ENCODE data around the gene RHOBTB3. TPM values are rescaled to one million over a fixed set of nuclear protein-coding genes. Genes with fewer than 3 reads are reported as not detected.
"Not testable (repeated sequence)": the region's sequence is repeated elsewhere in the genome, so short reads cannot be mapped to it uniquely, and the experiment has no call there.

RHOBTB3 gene
- total RNA-seq, 1 donor from 2014 or later, result 90.0 TPM

- intact Hi-C loops (cut with micrococcal nuclease), result no loop called here
- no peak for ATAC-seq
- no peak for DNase-seq
Observed at GRCh38 chr5:95824747-95825146, 93.6 kb downstream of the RHOBTB3 start.

- no peak for DNase-seq
- intact Hi-C loops (cut with micrococcal nuclease), result no loop called here
- no peak for ATAC-seq
Observed at GRCh38 chr5:95825495-95825894, 94.4 kb downstream of the RHOBTB3 start.

- intact Hi-C loops (cut with micrococcal nuclease), result no loop called here
- no peak for ATAC-seq
Observed at GRCh38 chr5:95826949-95827891, 96.1 kb downstream of the RHOBTB3 start.

GRCh38 chr5:95827892-95828246 lies 96.7 kb downstream of the RHOBTB3 start:
- intact Hi-C loops (cut with micrococcal nuclease), result no loop called here
- DNase-seq, result no peak
- ATAC-seq, result no peak

More at GRCh38 chr5:95826949-95827891, 96.1 kb downstream of the RHOBTB3 start:
- DNase-seq, result no peak

- DNase-seq, result no peak
- intact Hi-C loops (cut with micrococcal nuclease), result no loop called here
- ATAC-seq, result no peak
Observed at GRCh38 chr5:95830226-95830625, 99.1 kb downstream of the RHOBTB3 start.

- ATAC-seq, result no peak
- no peak for DNase-seq
- intact Hi-C loops (cut with micrococcal nuclease), result no loop called here
Observed at GRCh38 chr5:95832664-95833063, 101.5 kb downstream of the RHOBTB3 start.

- intact Hi-C loops (cut with micrococcal nuclease), result no loop called here
- DNase-seq, result no peak
- peak; percentile 18 for ATAC-seq
Observed at GRCh38 chr5:95835682-95836385, 104.7 kb downstream of the RHOBTB3 start.

GRCh38 chr5:95836544-95836943 lies 105.4 kb downstream of the RHOBTB3 start:
- intact Hi-C loops (cut with micrococcal nuclease), result no loop called here
- no peak for DNase-seq
- no peak for ATAC-seq

GRCh38 chr5:95836971-95837370 lies 105.8 kb downstream of the RHOBTB3 start:
- intact Hi-C loops (cut with micrococcal nuclease); DNase-seq; ATAC-seq: not testable (repeated sequence)

GRCh38 chr5:95837492-95837891 lies 106.4 kb downstream of the RHOBTB3 start:
- intact Hi-C loops (cut with micrococcal nuclease), result no loop called here
- ATAC-seq, result no peak

GRCh38 chr5:95838001-95838520 lies 106.9 kb downstream of the RHOBTB3 start:
- ATAC-seq, result no peak
- intact Hi-C loops (cut with micrococcal nuclease), result no loop called here
- DNase-seq, result no peak

More at GRCh38 chr5:95837492-95837891, 106.4 kb downstream of the RHOBTB3 start:
- DNase-seq, result no peak

- intact Hi-C loops (cut with micrococcal nuclease), result no loop called here
- DNase-seq (no peak), ATAC-seq (no peak)
Observed at GRCh38 chr5:95838556-95838955, 107.4 kb downstream of the RHOBTB3 start.

- intact Hi-C loops (cut with micrococcal nuclease), result loop anchor here (10.0 kb wide), 1 partner anchor 175 kb away; no protein-coding TSS in a partner anchor
- no peak for DNase-seq
- no peak for ATAC-seq
Observed at GRCh38 chr5:95839658-95840057, 108.5 kb downstream of the RHOBTB3 start.

GRCh38 chr5:95840956-95841705 lies 110.0 kb downstream of the RHOBTB3 start:
- intact Hi-C loops (cut with micrococcal nuclease), result loop anchor here (10.0 kb wide), 1 partner anchor 176 kb away; no protein-coding TSS in a partner anchor
- DNase-seq (no peak), ATAC-seq (no peak)

- intact Hi-C loops (cut with micrococcal nuclease), result loop anchor here (2.0 to 10.0 kb wide), 2 partner anchors 61 to 177 kb away; no protein-coding TSS in a partner anchor
- ATAC-seq, result peak; percentile 83
- DNase-seq, result no peak
Observed at GRCh38 chr5:95841914-95842812, 111.0 kb downstream of the RHOBTB3 start.

- intact Hi-C loops (cut with micrococcal nuclease), result loop anchor here (2.0 to 10.0 kb wide), 2 partner anchors 62 to 178 kb away; no protein-coding TSS in a partner anchor
- ATAC-seq, result peak; percentile 74
- peak; percentile 74 for DNase-seq
Observed at GRCh38 chr5:95842854-95843544, 111.9 kb downstream of the RHOBTB3 start.

GRCh38 chr5:95843733-95844223 lies 112.6 kb downstream of the RHOBTB3 start:
- DNase-seq (no peak), ATAC-seq (peak; percentile 23)
- intact Hi-C loops (cut with micrococcal nuclease), result loop anchor here (2.0 to 10.0 kb wide), 2 partner anchors 63 to 179 kb away; no protein-coding TSS in a partner anchor

All from left ventricle myocardium superior (tissue), 1 donor.